SU-DHL-6 (cell line): ENCODE results near the gene PRSS2.
A peak's percentile ranks its signal among the peaks of the same experiment; 100 is the strongest.

Experiments
- H2AFZ ChIP-seq: fragments of 200-600 bp; sonication (generic); 2 replicates; pipeline ENCODE4 v1.6.1; 2014; ENCODE audit warnings: low read depth, mild to moderate bottlenecking, moderate library complexity, mixed read lengths, antibody characterized with exemption, low read length; ENCODE audit not compliant: severe bottlenecking
- H3F3A ChIP-seq: fragments of 200-600 bp; shearing (Covaris generic); 2 replicates; pipeline ENCODE4 v1.6.0; 2016; ENCODE audit warnings: antibody characterized with exemption, mild to moderate bottlenecking; ENCODE audit not compliant: insufficient read depth
- H3K27ac ChIP-seq: fragments of 200-600 bp; sonication (generic); 2 replicates; pipeline ENCODE4 v1.5.1; 2016; ENCODE audit warnings: low read depth, mild to moderate bottlenecking, low read length, moderate library complexity, mixed read lengths
- H3K27me3 ChIP-seq: fragments of 200-600 bp; sonication (generic), shearing (Covaris generic); 2 replicates; pipeline ENCODE4 v1.6.0; 2014; ENCODE audit warnings: mild to moderate bottlenecking, low read length
- H3K36me3 ChIP-seq: fragments of 200-600 bp; sonication (generic); 2 replicates; pipeline ENCODE4 v1.6.1; 2014; ENCODE audit warnings: mild to moderate bottlenecking, low read length, mixed read lengths
- H3K4me2 ChIP-seq: fragments of 300-600, 200-600 bp; shearing (Covaris generic), sonication (generic); 2 replicates; pipeline ENCODE4 v1.6.0; 2014; ENCODE audit warnings: low read length, low read depth, mild to moderate bottlenecking; ENCODE audit not compliant: poor library complexity, severe bottlenecking
- H3K4me3 ChIP-seq: fragments of 200-600 bp; sonication (generic); 2 replicates; pipeline ENCODE4 v1.5.1; 2014; ENCODE audit warnings: antibody characterized with exemption, low read length, mild to moderate bottlenecking, mixed read lengths; ENCODE audit not compliant: insufficient read depth, poor library complexity, severe bottlenecking
- H3K79me2 ChIP-seq: fragments of 200-600 bp; sonication (generic); 2 replicates; pipeline ENCODE4 v1.6.1; 2014; ENCODE audit warnings: mild to moderate bottlenecking, low read length, moderate library complexity; ENCODE audit not compliant: insufficient read depth
- H3K9ac ChIP-seq: fragments of 200-600 bp; sonication (generic); 2 replicates; pipeline ENCODE4 v1.7.0; 2014; ENCODE audit warnings: mild to moderate bottlenecking, low read length
- H3K9me2 ChIP-seq: fragments of 200-600 bp; sonication (generic); replicated peaks from 2 replicates; pipeline ENCODE4 v1.6.1; 2014; ENCODE audit warnings: low read length; ENCODE audit not compliant: insufficient read depth
- H3K9me3 ChIP-seq: fragments of 200-600 bp; sonication (generic); 2 replicates; pipeline ENCODE4 v1.6.1; 2014; ENCODE audit warnings: low read length, mixed read lengths; ENCODE audit not compliant: insufficient read depth
- H4K20me1 ChIP-seq: fragments of 200-600 bp; sonication (generic); 2 replicates; pipeline ENCODE4 v1.6.1; 2014; ENCODE audit warnings: low read depth, mild to moderate bottlenecking, antibody characterized with exemption, low read length, moderate library complexity, mixed read lengths
- EZH2phosphoT487 ChIP-seq: fragments of 200-600 bp; sonication (generic), shearing (Covaris generic); conservative IDR thresholded peaks from 2 replicates; pipeline ENCODE4 v1.6.1; 2018; ENCODE audit warnings: mild to moderate bottlenecking, antibody characterized with exemption, low read length, moderate library complexity, mixed read lengths
- TF ChIP-seq, protein P1 (sequence below): fragments of 200-600 bp; sonication (generic); IDR thresholded peaks from one replicate; pipeline ENCODE4 v1.5.1; 2017; ENCODE audit warnings: antibody characterized with exemption, mild to moderate bottlenecking, low read length, moderate library complexity; ENCODE audit not compliant: insufficient read depth, poor library complexity, severe bottlenecking

PRSS2 gene

DNA sequence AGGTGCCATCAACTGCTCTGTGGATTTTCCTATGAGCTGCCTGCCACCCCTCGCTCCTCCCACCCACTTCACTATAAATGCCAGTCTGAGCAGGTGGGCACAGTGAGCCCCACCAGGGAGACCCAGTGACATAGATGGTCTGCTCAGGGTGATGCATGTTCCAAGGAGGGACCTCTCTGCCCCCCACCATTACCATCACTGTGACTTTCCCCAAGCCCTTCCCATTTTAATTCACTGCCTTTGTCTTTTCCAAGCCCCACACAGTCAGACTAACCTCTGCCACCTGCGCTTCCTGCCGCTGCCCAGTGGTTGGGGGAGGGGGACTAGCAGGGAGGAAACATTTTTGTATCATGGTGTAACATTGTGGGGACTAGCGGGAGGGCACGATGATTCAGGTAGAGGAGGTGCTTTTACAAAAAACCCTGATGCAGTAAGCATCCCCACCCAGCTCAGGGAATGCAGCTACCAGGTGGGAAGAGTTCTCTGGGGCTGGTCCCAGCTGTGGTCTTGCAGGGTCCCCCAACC lies 24.6 kb downstream of the PRSS2 start:
- H3K79me2 ChIP-seq: no peaks in the 10 kb centered on the region
- no peaks in the 10 kb centered on the region for H3F3A ChIP-seq
- H3K27me3 ChIP-seq: no peaks in the 10 kb centered on the region
- peak overlapping the region; percentile 55; the same call in 1 of the 2 replicates for H3K9ac ChIP-seq
- TF ChIP-seq, protein P1, sequence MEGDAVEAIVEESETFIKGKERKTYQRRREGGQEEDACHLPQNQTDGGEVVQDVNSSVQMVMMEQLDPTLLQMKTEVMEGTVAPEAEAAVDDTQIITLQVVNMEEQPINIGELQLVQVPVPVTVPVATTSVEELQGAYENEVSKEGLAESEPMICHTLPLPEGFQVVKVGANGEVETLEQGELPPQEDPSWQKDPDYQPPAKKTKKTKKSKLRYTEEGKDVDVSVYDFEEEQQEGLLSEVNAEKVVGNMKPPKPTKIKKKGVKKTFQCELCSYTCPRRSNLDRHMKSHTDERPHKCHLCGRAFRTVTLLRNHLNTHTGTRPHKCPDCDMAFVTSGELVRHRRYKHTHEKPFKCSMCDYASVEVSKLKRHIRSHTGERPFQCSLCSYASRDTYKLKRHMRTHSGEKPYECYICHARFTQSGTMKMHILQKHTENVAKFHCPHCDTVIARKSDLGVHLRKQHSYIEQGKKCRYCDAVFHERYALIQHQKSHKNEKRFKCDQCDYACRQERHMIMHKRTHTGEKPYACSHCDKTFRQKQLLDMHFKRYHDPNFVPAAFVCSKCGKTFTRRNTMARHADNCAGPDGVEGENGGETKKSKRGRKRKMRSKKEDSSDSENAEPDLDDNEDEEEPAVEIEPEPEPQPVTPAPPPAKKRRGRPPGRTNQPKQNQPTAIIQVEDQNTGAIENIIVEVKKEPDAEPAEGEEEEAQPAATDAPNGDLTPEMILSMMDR: no peak
- TF ChIP-seq EZH2phosphoT487: no peak
- no peak overlapping the region for H3K27ac ChIP-seq
- H3K9me2 ChIP-seq: no peaks in the 10 kb centered on the region
- H3K36me3 ChIP-seq: no peaks in the 10 kb centered on the region
- H3K4me3 ChIP-seq: no peak overlapping the region
- H3K9me3 ChIP-seq: no peaks in the 10 kb centered on the region
- no peak overlapping the region for H2AFZ ChIP-seq
- H3K4me2 ChIP-seq: peak overlapping the region; percentile 42
- H4K20me1 ChIP-seq: no peaks in the 10 kb centered on the region

DNA sequence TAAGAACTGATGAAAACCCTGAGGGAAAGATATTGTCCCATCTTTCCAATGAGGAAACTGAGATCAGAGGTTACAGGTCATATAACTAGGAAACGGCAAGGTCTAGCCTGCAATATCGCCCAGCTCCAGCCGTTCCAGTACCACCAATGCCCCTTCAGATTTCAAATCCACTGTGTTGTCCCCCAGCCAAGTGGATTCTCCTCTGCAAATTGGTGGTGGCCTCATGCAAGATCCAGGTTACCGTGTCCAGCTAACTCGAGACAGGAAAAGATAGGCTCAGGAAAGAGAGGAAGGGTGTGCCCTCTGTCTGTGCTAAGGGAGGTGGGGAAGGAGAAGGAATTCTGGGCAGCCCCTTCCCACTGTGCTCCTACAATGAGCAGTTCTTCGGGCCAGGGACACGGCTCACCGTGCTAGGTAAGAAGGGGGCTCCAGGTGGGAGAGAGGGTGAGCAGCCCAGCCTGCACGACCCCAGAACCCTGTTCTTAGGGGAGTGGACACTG lies 25.3 kb downstream of the PRSS2 start:
- Histone ChIP-seq H3K4me3 (no peak overlapping the region), H2AFZ (no peak overlapping the region), H3K79me2 (no peaks in the 10 kb centered on the region), H3K27me3 (no peaks in the 10 kb centered on the region), H3F3A (no peaks in the 10 kb centered on the region), H3K36me3 (no peaks in the 10 kb centered on the region), H3K9ac (peak overlapping the region; percentile 55), H3K27ac (peak overlapping the region; percentile 27), H4K20me1 (no peaks in the 10 kb centered on the region), H3K9me3 (no peaks in the 10 kb centered on the region), H3K9me2 (no peaks in the 10 kb centered on the region), H3K4me2 (peak overlapping the region; percentile 42)
- TF ChIP-seq EZH2phosphoT487: no peak
- TF ChIP-seq, protein P1: no peak

- peak overlapping the region; percentile 42 for H3K4me2 ChIP-seq
These were observed 26.0 kb downstream of the PRSS2 start for GRCh38 chr7:142796501-142797390.

More at GRCh38 chr7:142796501-142797390, 26.0 kb downstream of the PRSS2 start:
- TF ChIP-seq EZH2phosphoT487: peak; percentile 73; the same call in 1 of the 2 replicates
- TF ChIP-seq, protein P1: no peak
- Histone ChIP-seq H2AFZ (peak overlapping the region; percentile 34), H3F3A (no peaks in the 10 kb centered on the region), H3K27me3 (no peaks in the 10 kb centered on the region), H3K27ac (peak overlapping the region; percentile 27), H3K9me2 (no peaks in the 10 kb centered on the region), H3K36me3 (no peaks in the 10 kb centered on the region), H3K4me3 (peak overlapping the region; percentile 47), H4K20me1 (no peaks in the 10 kb centered on the region), H3K9me3 (no peaks in the 10 kb centered on the region), H3K9ac (peak overlapping the region; percentile 55), H3K79me2 (no peaks in the 10 kb centered on the region)
